PFSK-1 (cell line): Measurements from ENCODE around the gene MYOF.

Experiments used
- POLR2AphosphoS5 ChIP-seq: IDR thresholded peaks from 2 replicates; pipeline ENCODE4 v1.6.1; 2012; ENCODE audit warnings: low read depth, mild to moderate bottlenecking, control low read depth, low read length, moderate library complexity
- REST ChIP-seq, 2 experiments: IDR thresholded peaks; 2 replicates each; pipeline versions ENCODE4 v1.6.1 to v1.8.0; 2011 to 2012; ENCODE audit warnings: low read depth in 2 of 2, low read length in 2 of 2, control low read depth in 1 of 2, inconsistent platforms in 1 of 2, mild to moderate bottlenecking in 1 of 2, moderate library complexity in 1 of 2; ENCODE audit not compliant: insufficient read depth in 1 of 2
- SIN3A ChIP-seq: IDR thresholded peaks from 2 replicates; pipeline ENCODE4 v1.6.1; 2012; ENCODE audit warnings: mild to moderate bottlenecking, low read length, moderate library complexity, borderline replicate concordance; ENCODE audit not compliant: insufficient read depth
- TAF1 ChIP-seq: IDR thresholded peaks from 2 replicates; pipeline ENCODE4 v1.6.1; 2012; ENCODE audit warnings: low read length, control low read depth, borderline replicate concordance; ENCODE audit not compliant: insufficient read depth

- TF ChIP-seq POLR2AphosphoS5 (no peak), REST (IDR thresholded peaks at IDR 0.05; ENCODE audit: insufficient read depth in 1 of 2, low read depth in 2 of 2, low read length in 2 of 2) (no peak), SIN3A (no peak), TAF1 (no peak)
Measured at GRCh38 chr10:93514521-93514920, 32.4 kb upstream of the MYOF start.
